ENCODE results near the gene NCKAP1.

- no peak for TF ChIP-seq CTCF (IDR thresholded peaks at IDR 0.05; ENCODE audit: poor library complexity)
- no peak for TF ChIP-seq EZH2phosphoT487 (IDR thresholded peaks at IDR 0.05; ENCODE audit: low read depth, severe bottlenecking, unreplicated experiment)
Observed at GRCh38 chr2:182862091-182862490, 176.2 kb downstream of the NCKAP1 start.
